Nephron (organoid): Measurements from ENCODE around the gene ISLR2.
A peak's percentile ranks its signal among the peaks of the same experiment; 100 is the strongest.

Source experiments
- H3K27ac Mint-ChIP-seq, 3 experiments: 2 replicates each; pipeline ENCODE4 v1.8.0; 2020; ENCODE audit warnings: mixed read lengths in 3 of 3, mild to moderate bottlenecking in 2 of 3, moderate library complexity in 1 of 3
- H3K27me3 Mint-ChIP-seq: 2 replicates; pipeline ENCODE4 v1.8.0; 2021; ENCODE audit warnings: low read depth, mild to moderate bottlenecking, moderate library complexity, mixed read lengths
- H3K36me3 Mint-ChIP-seq: 2 replicates; pipeline ENCODE4 v1.8.0; 2020; ENCODE audit warnings: low read depth, mixed read lengths
- H3K4me1 Mint-ChIP-seq: 2 replicates; pipeline ENCODE4 v1.8.0; 2020; ENCODE audit warnings: mixed read lengths
- H3K4me3 Mint-ChIP-seq, 3 experiments: 2 replicates each; pipeline ENCODE4 v1.8.0; 2020; ENCODE audit warnings: mild to moderate bottlenecking in 3 of 3, mixed read lengths in 3 of 3, moderate library complexity in 2 of 3
- H3K9me3 Mint-ChIP-seq: 2 replicates; pipeline ENCODE4 v1.8.0; 2020; ENCODE audit warnings: mixed read lengths
- CTCF ChIP-seq, 3 experiments: fragments of 200-600 bp; sonication (generic); IDR thresholded peaks; one replicate each; pipeline ENCODE4 v1.5.0; 2021; ENCODE audit warnings: antibody characterized with exemption in 3 of 3; ENCODE audit not compliant: unreplicated experiment in 3 of 3

The ISLR2 gene

DNA sequence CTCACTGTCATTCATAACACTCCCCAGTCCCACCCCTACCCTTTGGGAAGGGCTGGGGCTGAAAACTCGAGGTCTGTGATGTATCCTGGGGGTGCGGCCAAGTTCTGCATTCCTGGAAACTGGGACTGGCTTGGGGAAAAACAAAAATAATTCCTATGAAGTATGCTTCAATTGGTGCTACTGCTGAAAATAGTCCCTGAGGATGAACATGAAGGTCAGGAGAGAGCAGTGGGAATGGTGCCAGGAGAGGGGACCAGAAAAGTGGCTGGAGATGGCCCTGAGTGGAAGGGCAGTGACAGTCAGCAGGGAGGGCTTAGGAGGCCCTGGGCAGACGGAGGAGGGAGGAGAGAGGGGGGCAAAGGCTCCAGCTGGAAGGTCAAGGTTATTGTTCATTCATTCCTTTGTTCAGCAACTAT is 38.3 kb downstream of the ISLR2 start:
- Mint-ChIP-seq H3K4me3 (peak overlapping the region in 2 of 3 experiments; percentile 13 to 50), H3K4me1 (peaks cover 59% of the 10 kb centered on the region), H3K27ac (peak overlapping the region; percentile 94 to 99 (median 98)), H3K36me3 (no peaks in the 10 kb centered on the region), H3K9me3 (peaks cover 2% of the 10 kb centered on the region), H3K27me3 (peaks cover 4% of the 10 kb centered on the region)
- no peak for TF ChIP-seq CTCF (IDR thresholded peaks at IDR 0.05; ENCODE audit: unreplicated experiment in 3 of 3)

DNA sequence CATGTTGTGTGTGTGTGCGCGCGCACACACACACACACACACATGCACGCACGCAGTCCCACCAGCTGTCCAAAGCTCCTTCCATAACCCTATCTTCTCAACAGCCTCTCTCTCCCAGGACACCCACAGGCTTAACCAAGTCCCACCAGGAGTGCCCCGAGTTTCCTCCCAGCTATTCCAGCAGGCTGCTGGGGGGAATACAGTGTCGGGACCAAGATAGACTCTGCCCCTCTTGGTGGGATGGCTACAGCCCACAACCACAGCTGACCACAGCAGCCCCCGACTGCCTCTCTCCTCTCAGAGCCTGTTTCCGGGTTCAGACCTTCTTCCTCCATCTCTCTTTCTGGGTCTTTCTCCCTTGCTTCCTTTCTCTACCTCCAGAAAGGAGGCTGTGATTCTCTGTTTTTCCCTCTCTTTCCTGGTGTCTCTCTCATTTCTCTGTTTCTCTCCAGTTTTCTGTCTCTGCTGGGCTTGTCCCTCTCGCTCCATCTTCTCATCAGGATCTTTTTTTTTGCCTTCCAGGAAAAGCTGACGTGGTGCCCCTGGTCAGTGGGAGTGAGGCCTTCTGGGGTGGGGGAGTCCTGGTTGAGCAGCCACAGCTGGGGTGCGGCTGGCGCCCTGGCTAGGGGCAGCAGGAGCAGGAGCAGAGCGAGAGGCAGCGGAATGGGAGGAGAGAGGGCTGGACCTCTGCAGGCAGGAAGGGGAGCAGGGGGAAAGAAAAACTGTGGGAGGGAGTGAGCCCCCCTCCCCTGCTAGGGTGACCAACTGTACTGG is 39.9 kb downstream of the ISLR2 start:
- peaks cover 69% of the 10 kb centered on the region for H3K4me1 Mint-ChIP-seq
- peak overlapping the region; percentile 3 to 41 (median 24) for H3K4me3 Mint-ChIP-seq
- H3K27me3 Mint-ChIP-seq: peaks cover 4% of the 10 kb centered on the region
- no peak for TF ChIP-seq CTCF (IDR thresholded peaks at IDR 0.05; ENCODE audit: unreplicated experiment in 3 of 3)
- peak overlapping the region; percentile 98 to 99 (median 98) for H3K27ac Mint-ChIP-seq
- H3K9me3 Mint-ChIP-seq: no peaks in the 10 kb centered on the region
- H3K36me3 Mint-ChIP-seq: no peaks in the 10 kb centered on the region

GRCh38 chr15:74170875-74171578 is 40.6 kb downstream of the ISLR2 start:
- no peaks in the 10 kb centered on the region for H3K9me3 Mint-ChIP-seq

GRCh38 chr15:74171965-74172541 is 41.7 kb downstream of the ISLR2 start:
- TF ChIP-seq CTCF (IDR thresholded peaks at IDR 0.05; ENCODE audit: unreplicated experiment in 3 of 3): no peak
- H3K27me3 Mint-ChIP-seq: peaks cover 4% of the 10 kb centered on the region
- peak overlapping the region in 2 of 3 experiments; percentile 21 to 26 for H3K4me3 Mint-ChIP-seq
- H3K27ac Mint-ChIP-seq: peak overlapping the region; percentile 98 to 99 (median 98)
- peaks cover 7% of the 10 kb centered on the region for H3K36me3 Mint-ChIP-seq
- H3K4me1 Mint-ChIP-seq: peaks cover 81% of the 10 kb centered on the region
- no peaks in the 10 kb centered on the region for H3K9me3 Mint-ChIP-seq

More at GRCh38 chr15:74170875-74171578, 40.6 kb downstream of the ISLR2 start:
- H3K27me3 Mint-ChIP-seq: peaks cover 4% of the 10 kb centered on the region
- H3K4me3 Mint-ChIP-seq: no peak overlapping the region
- no peak for TF ChIP-seq CTCF (IDR thresholded peaks at IDR 0.05; ENCODE audit: unreplicated experiment in 3 of 3)
- H3K27ac Mint-ChIP-seq: peak overlapping the region; percentile 98 to 99 (median 98)
- peaks cover 71% of the 10 kb centered on the region for H3K4me1 Mint-ChIP-seq
- peaks cover 4% of the 10 kb centered on the region for H3K36me3 Mint-ChIP-seq

DNA sequence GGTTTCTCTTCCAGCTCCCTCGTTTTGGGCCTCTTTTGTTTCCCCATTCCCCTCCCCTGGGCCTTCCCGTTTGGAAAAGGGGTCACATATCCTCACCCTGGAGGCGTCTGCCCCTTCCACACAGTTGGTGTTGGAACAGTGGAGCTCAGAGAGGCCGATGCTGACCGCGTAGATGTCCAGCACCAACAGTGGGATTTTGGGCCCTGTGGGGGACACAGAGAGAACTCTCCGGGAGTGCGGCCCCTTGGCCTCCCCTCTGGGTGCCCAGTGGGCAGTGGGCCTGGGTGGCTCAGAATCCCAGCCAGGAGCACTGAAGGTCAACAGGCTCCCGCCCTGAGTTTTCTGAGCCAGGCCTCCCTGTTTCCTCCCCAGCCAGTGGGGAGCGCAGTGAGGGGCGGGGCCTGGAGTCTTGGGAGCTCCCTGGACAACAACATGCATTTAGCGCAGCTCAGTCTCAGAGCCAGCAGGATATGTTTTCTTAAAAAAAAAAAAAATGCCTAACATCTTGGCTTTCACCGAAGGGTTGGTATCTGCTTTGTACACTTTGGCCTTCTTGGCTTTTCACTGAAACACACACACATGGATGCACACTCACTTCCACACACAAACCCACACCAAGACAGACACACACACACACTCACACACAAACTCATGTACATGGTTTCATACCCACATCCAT is 42.5 kb downstream of the ISLR2 start:
- Mint-ChIP-seq H3K36me3 (peaks cover 7% of the 10 kb centered on the region), H3K9me3 (no peaks in the 10 kb centered on the region), H3K4me1 (peaks cover 85% of the 10 kb centered on the region), H3K27me3 (peaks cover 4% of the 10 kb centered on the region), H3K4me3 (peak overlapping the region; percentile 60 to 76 (median 66)), H3K27ac (peak overlapping the region; percentile 98 to 99 (median 98))
- TF ChIP-seq CTCF (IDR thresholded peaks at IDR 0.05; ENCODE audit: unreplicated experiment in 3 of 3): no peak
